Measurements from ENCODE around the gene SLC38A3.

Gene SLC38A3

DNA sequence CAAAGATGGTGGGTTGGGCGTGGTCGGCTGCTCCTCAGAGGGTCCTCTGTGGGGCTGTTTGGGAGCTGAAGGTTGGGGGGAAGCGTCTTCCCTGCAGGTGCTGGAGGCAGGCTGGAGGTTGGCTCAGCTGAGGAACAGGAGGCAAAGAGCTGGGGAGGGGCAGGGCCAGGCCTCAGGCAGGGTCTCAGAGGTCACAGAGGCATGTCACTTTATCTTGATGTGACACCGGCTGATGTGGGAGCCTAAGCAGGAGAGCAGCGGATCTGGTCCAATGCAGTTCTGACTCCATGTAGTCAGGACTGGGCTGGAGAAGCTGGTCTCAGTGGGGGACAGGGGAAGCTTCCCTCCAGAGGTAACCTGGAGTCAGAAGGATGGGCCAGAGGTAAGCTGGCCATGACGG, 21.3 kb upstream of the SLC38A3 start:
- no peak overlapping the region for H3K4me2 ChIP-seq (ENCODE audit: insufficient read depth, low read length, poor library complexity, severe bottlenecking)
- WGBS, 2 donors (ENCODE audit: extremely low coverage in 2 of 2, insufficient read length in 2 of 2, insufficient replicate concordance in 1 of 2): no CpG with 5 or more reads among the region's 6 CpGs
- no peak overlapping the region for H2BK120ac ChIP-seq (ENCODE audit: low read depth, low read length)
- H3K36me3 ChIP-seq (replicated peaks in 1 of 2; ENCODE audit: control insufficient read depth in 2 of 2, insufficient read depth in 2 of 2, low read length in 2 of 2): peaks cover 0 to 51% of the 10 kb centered on the region in 2 donors
- no peak overlapping the region for H2BK5ac ChIP-seq (ENCODE audit: low read length)
- no peak overlapping the region for H3K14ac ChIP-seq (ENCODE audit: low read length)
- H3K27me3 ChIP-seq (ENCODE audit: control insufficient read depth in 3 of 3, insufficient read depth in 3 of 3, low read depth in 1 of 3, low read length in 3 of 3): no peaks in the 10 kb centered on the region
- no peaks in the 10 kb centered on the region for H3K9me3 ChIP-seq (replicated peaks in 1 of 2; ENCODE audit: control insufficient read depth in 2 of 2, insufficient read depth in 1 of 2, low read depth in 1 of 2, low read length in 2 of 2)
- no peak overlapping the region for H2BK12ac ChIP-seq (ENCODE audit: low read length)
- DNase-seq (ENCODE audit: low spot score): no peak
- peaks cover 0 to 5% of the 10 kb centered on the region in 2 donors for H3K4me1 ChIP-seq (ENCODE audit: control insufficient read depth in 2 of 2, insufficient read depth in 1 of 2, low read depth in 1 of 2, low read length in 2 of 2)
- no peak overlapping the region for H4K8ac ChIP-seq (ENCODE audit: low read depth, low read length)
- no peak overlapping the region for H3K23ac ChIP-seq (ENCODE audit: low read depth, low read length, poor library complexity)
- H2AFZ ChIP-seq (ENCODE audit: low read length): peak overlapping the region; percentile 28
- no peak overlapping the region for H3K18ac ChIP-seq (ENCODE audit: low read length)
- no peak overlapping the region for H4K91ac ChIP-seq (ENCODE audit: low read depth, low read length, poor library complexity)
- H2BK15ac ChIP-seq (ENCODE audit: low read length): no peak overlapping the region
- H3K4ac ChIP-seq (ENCODE audit: low read length): no peak overlapping the region
- H3K9ac ChIP-seq (ENCODE audit: low read depth, low read length, poor library complexity): no peak overlapping the region
- no peak overlapping the region for H3K4me3 ChIP-seq (ENCODE audit: low read length in 2 of 2)
- peaks cover 2% of the 10 kb centered on the region for H3K79me1 ChIP-seq (ENCODE audit: low read depth, low read length)
- H2AK5ac ChIP-seq (ENCODE audit: low read depth, low read length): no peak overlapping the region
- H3K27ac ChIP-seq (replicated peaks; ENCODE audit: low read length): no peak overlapping the region

DNA sequence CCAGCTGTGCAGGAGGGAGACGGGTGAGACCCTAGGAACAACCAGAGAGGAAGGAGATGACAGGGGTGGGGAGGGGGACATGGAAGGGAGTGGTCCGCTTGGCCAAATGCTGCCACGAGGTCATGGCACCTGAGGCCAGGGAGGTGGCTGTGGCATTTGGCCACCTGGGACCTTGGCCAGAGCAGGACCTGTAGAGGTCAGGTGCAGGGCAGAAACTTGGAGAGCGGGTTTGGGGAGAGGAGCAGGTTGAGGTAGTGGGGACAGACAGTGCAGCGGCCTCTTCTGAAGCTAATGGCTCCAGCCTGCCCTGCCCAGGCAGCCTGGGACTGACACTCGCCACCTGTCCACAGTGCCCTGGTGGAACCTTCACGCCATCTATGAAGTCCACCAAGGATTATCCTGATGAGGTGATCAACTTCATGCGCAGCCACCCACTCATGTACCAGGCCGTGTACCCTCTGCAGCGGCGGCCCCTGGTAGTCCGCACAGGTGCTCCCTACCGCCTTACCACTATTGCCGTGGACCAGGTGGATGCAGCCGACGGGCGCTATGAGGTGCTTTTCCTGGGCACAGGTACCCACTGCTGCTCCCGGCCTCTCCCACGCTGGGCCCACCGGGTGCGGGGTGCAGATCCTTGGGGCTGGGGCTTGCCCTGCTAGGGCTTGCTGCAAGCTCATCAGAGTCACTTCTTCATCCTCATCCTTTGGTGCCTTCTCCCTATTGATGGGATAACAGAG, 20.7 kb upstream of the SLC38A3 start:
- Histone ChIP-seq H2AFZ (ENCODE audit: low read length) (no peak overlapping the region), H3K23ac (ENCODE audit: low read depth, low read length, poor library complexity) (peak overlapping the region; percentile 34), H3K4ac (ENCODE audit: low read length) (no peak overlapping the region), H3K4me1 (ENCODE audit: control insufficient read depth in 2 of 2, insufficient read depth in 1 of 2, low read depth in 1 of 2, low read length in 2 of 2) (peaks cover 4 to 5% of the 10 kb centered on the region in 2 donors), H2BK120ac (ENCODE audit: low read depth, low read length) (no peak overlapping the region), H3K9me3 (replicated peaks in 1 of 2; ENCODE audit: control insufficient read depth in 2 of 2, insufficient read depth in 1 of 2, low read depth in 1 of 2, low read length in 2 of 2) (no peaks in the 10 kb centered on the region), H4K8ac (ENCODE audit: low read depth, low read length) (no peak overlapping the region), H2BK5ac (ENCODE audit: low read length) (no peak overlapping the region), H3K18ac (ENCODE audit: low read length) (no peak overlapping the region), H3K27me3 (ENCODE audit: control insufficient read depth in 3 of 3, insufficient read depth in 3 of 3, low read depth in 1 of 3, low read length in 3 of 3) (no peaks in the 10 kb centered on the region), H2BK12ac (ENCODE audit: low read length) (no peak overlapping the region), H3K9ac (ENCODE audit: low read depth, low read length, poor library complexity) (no peak overlapping the region), H3K79me1 (ENCODE audit: low read depth, low read length) (peaks cover 2% of the 10 kb centered on the region), H3K27ac (replicated peaks; ENCODE audit: low read length) (no peak overlapping the region), H4K91ac (ENCODE audit: low read depth, low read length, poor library complexity) (no peak overlapping the region), H3K14ac (ENCODE audit: low read length) (no peak overlapping the region), H3K4me2 (ENCODE audit: insufficient read depth, low read length, poor library complexity, severe bottlenecking) (no peak overlapping the region), H3K4me3 (ENCODE audit: low read length in 2 of 2) (no peak overlapping the region), H2BK15ac (ENCODE audit: low read length) (no peak overlapping the region), H3K36me3 (replicated peaks in 1 of 2; ENCODE audit: control insufficient read depth in 2 of 2, insufficient read depth in 2 of 2, low read length in 2 of 2) (peaks cover 0 to 51% of the 10 kb centered on the region in 2 donors), H2AK5ac (ENCODE audit: low read depth, low read length) (no peak overlapping the region)
- no CpG with 5 or more reads among the region's 21 CpGs for WGBS, 2 donors (ENCODE audit: extremely low coverage in 2 of 2, insufficient read length in 2 of 2, insufficient replicate concordance in 1 of 2)
- no peak for DNase-seq (ENCODE audit: low spot score)

DNA sequence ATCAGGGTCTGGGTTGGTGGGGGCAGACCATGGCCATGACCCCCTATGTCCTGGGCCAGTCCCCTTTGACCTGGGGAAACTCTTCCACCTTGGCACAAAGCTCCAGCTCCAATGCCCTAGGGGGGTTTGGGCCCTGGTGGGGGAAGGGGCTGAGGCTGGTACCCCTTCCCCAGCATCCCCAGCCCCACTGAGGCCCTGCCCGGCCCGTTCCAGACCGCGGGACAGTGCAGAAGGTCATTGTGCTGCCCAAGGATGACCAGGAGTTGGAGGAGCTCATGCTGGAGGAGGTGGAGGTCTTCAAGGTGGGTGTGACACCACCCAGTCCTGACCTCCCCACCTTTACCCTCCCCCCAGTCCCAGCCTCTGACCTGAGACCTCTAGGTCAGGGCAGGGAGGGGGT, 19.8 kb upstream of the SLC38A3 start:
- H3K23ac ChIP-seq (ENCODE audit: low read depth, low read length, poor library complexity): peak overlapping the region; percentile 34
- no peak overlapping the region for H4K91ac ChIP-seq (ENCODE audit: low read depth, low read length, poor library complexity)
- peaks cover 4 to 5% of the 10 kb centered on the region in 2 donors for H3K4me1 ChIP-seq (ENCODE audit: control insufficient read depth in 2 of 2, insufficient read depth in 1 of 2, low read depth in 1 of 2, low read length in 2 of 2)
- no peak overlapping the region for H3K18ac ChIP-seq (ENCODE audit: low read length)
- H2AK5ac ChIP-seq (ENCODE audit: low read depth, low read length): no peak overlapping the region
- no CpG with 5 or more reads among the region's 4 CpGs for WGBS, 2 donors (ENCODE audit: extremely low coverage in 2 of 2, insufficient read length in 2 of 2, insufficient replicate concordance in 1 of 2)
- H3K14ac ChIP-seq (ENCODE audit: low read length): no peak overlapping the region
- H3K4ac ChIP-seq (ENCODE audit: low read length): no peak overlapping the region
- H3K4me3 ChIP-seq (ENCODE audit: low read length in 2 of 2): no peak overlapping the region
- peaks cover 0 to 51% of the 10 kb centered on the region in 2 donors for H3K36me3 ChIP-seq (replicated peaks in 1 of 2; ENCODE audit: control insufficient read depth in 2 of 2, insufficient read depth in 2 of 2, low read length in 2 of 2)
- no peak overlapping the region for H2AFZ ChIP-seq (ENCODE audit: low read length)
- H3K4me2 ChIP-seq (ENCODE audit: insufficient read depth, low read length, poor library complexity, severe bottlenecking): no peak overlapping the region
- no peak overlapping the region for H2BK15ac ChIP-seq (ENCODE audit: low read length)
- no peak for DNase-seq (ENCODE audit: low spot score)
- H4K8ac ChIP-seq (ENCODE audit: low read depth, low read length): no peak overlapping the region
- H2BK12ac ChIP-seq (ENCODE audit: low read length): no peak overlapping the region
- no peak overlapping the region for H3K9ac ChIP-seq (ENCODE audit: low read depth, low read length, poor library complexity)
- peaks cover 2% of the 10 kb centered on the region for H3K79me1 ChIP-seq (ENCODE audit: low read depth, low read length)
- H3K9me3 ChIP-seq (replicated peaks in 1 of 2; ENCODE audit: control insufficient read depth in 2 of 2, insufficient read depth in 1 of 2, low read depth in 1 of 2, low read length in 2 of 2): no peaks in the 10 kb centered on the region
- no peak overlapping the region for H3K27ac ChIP-seq (replicated peaks; ENCODE audit: low read length)
- no peak overlapping the region for H2BK120ac ChIP-seq (ENCODE audit: low read depth, low read length)
- no peaks in the 10 kb centered on the region for H3K27me3 ChIP-seq (ENCODE audit: control insufficient read depth in 3 of 3, insufficient read depth in 3 of 3, low read depth in 1 of 3, low read length in 3 of 3)
- H2BK5ac ChIP-seq (ENCODE audit: low read length): no peak overlapping the region

DNA sequence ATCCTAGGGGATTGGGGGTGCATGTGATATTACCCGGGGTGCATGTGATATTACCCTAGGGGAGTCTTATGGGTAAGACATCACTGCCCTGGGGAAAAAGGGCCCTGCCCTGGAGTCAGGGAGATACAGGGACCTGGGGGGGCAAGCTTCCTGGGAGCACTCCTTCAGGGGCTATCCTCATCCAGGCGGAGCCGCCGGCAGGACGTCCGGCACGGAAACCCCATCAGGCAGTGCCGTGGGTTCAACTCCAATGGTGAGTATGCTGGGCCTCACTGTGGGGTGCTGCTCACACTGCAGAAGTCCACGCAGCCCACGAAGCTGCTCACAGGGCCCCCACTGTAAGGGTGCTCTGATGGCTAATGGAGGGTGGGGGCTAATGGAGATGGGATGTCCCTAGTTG, 19.0 kb upstream of the SLC38A3 start:
- no peak overlapping the region for H3K18ac ChIP-seq (ENCODE audit: low read length)
- no peak overlapping the region for H2BK120ac ChIP-seq (ENCODE audit: low read depth, low read length)
- H3K4me1 ChIP-seq (ENCODE audit: control insufficient read depth in 2 of 2, insufficient read depth in 1 of 2, low read depth in 1 of 2, low read length in 2 of 2): peaks cover 4 to 5% of the 10 kb centered on the region in 2 donors
- no peak overlapping the region for H3K14ac ChIP-seq (ENCODE audit: low read length)
- peaks cover 2% of the 10 kb centered on the region for H3K79me1 ChIP-seq (ENCODE audit: low read depth, low read length)
- no peak overlapping the region for H3K23ac ChIP-seq (ENCODE audit: low read depth, low read length, poor library complexity)
- H3K36me3 ChIP-seq (replicated peaks in 1 of 2; ENCODE audit: control insufficient read depth in 2 of 2, insufficient read depth in 2 of 2, low read length in 2 of 2): peaks cover 0 to 51% of the 10 kb centered on the region in 2 donors
- H3K9me3 ChIP-seq (replicated peaks in 1 of 2; ENCODE audit: control insufficient read depth in 2 of 2, insufficient read depth in 1 of 2, low read depth in 1 of 2, low read length in 2 of 2): no peaks in the 10 kb centered on the region
- no CpG with 5 or more reads among the region's 10 CpGs for WGBS, 2 donors (ENCODE audit: extremely low coverage in 2 of 2, insufficient read length in 2 of 2, insufficient replicate concordance in 1 of 2)
- H2AFZ ChIP-seq (ENCODE audit: low read length): no peak overlapping the region
- H2AK5ac ChIP-seq (ENCODE audit: low read depth, low read length): no peak overlapping the region
- H2BK5ac ChIP-seq (ENCODE audit: low read length): no peak overlapping the region
- peak overlapping the region; percentile 24 for H3K9ac ChIP-seq (ENCODE audit: low read depth, low read length, poor library complexity)
- no peak overlapping the region for H3K4me3 ChIP-seq (ENCODE audit: low read length in 2 of 2)
- no peak overlapping the region for H4K8ac ChIP-seq (ENCODE audit: low read depth, low read length)
- H3K4ac ChIP-seq (ENCODE audit: low read length): no peak overlapping the region
- no peak overlapping the region for H4K91ac ChIP-seq (ENCODE audit: low read depth, low read length, poor library complexity)
- DNase-seq (ENCODE audit: low spot score): no peak
- no peak overlapping the region for H3K27ac ChIP-seq (replicated peaks; ENCODE audit: low read length)
- H2BK15ac ChIP-seq (ENCODE audit: low read length): no peak overlapping the region
- no peak overlapping the region for H3K4me2 ChIP-seq (ENCODE audit: insufficient read depth, low read length, poor library complexity, severe bottlenecking)
- H3K27me3 ChIP-seq (ENCODE audit: control insufficient read depth in 3 of 3, insufficient read depth in 3 of 3, low read depth in 1 of 3, low read length in 3 of 3): peaks cover 0 to 4% (median 0%) of the 10 kb centered on the region in 3 experiments
- no peak overlapping the region for H2BK12ac ChIP-seq (ENCODE audit: low read length)
